ENCODE results near the gene BAZ1A. TPM values are rescaled to one million over a fixed set of nuclear protein-coding genes. Genes with fewer than 3 reads are reported as not detected.

The BAZ1A gene
- total RNA-seq, 1 donor from 2014 or later: 42.5 TPM

DNA sequence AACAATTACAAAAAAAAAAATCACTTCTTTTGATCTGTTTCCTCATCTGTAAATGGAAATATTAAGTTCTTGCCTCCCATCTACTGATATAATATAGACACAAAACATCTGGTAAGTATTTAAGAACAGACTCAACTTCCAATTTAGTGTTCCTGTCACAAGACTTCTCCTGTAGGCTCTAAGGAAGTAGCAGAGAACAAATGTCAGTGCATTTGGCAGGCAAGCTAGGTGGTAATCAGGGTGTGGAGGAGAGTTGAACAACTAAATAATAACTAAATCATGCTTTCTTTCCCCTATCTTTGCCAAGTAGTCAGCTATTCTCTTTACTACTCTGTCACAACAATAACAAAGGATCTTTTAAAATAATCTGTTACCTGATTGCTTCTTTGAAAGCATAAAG, 22.1 kb downstream of the BAZ1A start:
- no peak for DNase-seq (ENCODE audit: low spot score in 2 of 2, unreplicated experiment in 2 of 2)
- no peaks in the 10 kb centered on the region for H3K4me1 Mint-ChIP-seq
- peaks cover 25% of the 10 kb centered on the region for H3K36me3 Mint-ChIP-seq
- TF ChIP-seq, protein P1, sequence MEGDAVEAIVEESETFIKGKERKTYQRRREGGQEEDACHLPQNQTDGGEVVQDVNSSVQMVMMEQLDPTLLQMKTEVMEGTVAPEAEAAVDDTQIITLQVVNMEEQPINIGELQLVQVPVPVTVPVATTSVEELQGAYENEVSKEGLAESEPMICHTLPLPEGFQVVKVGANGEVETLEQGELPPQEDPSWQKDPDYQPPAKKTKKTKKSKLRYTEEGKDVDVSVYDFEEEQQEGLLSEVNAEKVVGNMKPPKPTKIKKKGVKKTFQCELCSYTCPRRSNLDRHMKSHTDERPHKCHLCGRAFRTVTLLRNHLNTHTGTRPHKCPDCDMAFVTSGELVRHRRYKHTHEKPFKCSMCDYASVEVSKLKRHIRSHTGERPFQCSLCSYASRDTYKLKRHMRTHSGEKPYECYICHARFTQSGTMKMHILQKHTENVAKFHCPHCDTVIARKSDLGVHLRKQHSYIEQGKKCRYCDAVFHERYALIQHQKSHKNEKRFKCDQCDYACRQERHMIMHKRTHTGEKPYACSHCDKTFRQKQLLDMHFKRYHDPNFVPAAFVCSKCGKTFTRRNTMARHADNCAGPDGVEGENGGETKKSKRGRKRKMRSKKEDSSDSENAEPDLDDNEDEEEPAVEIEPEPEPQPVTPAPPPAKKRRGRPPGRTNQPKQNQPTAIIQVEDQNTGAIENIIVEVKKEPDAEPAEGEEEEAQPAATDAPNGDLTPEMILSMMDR (IDR thresholded peaks at IDR 0.05; ENCODE audit: unreplicated experiment): no peak
- no peak overlapping the region for H3K4me3 Mint-ChIP-seq
- H3K27ac Mint-ChIP-seq: peak overlapping the region; percentile 35
- no peaks in the 10 kb centered on the region for H3K9me3 Mint-ChIP-seq
- H3K27me3 Mint-ChIP-seq (ENCODE audit: low read depth): no peaks in the 10 kb centered on the region

DNA sequence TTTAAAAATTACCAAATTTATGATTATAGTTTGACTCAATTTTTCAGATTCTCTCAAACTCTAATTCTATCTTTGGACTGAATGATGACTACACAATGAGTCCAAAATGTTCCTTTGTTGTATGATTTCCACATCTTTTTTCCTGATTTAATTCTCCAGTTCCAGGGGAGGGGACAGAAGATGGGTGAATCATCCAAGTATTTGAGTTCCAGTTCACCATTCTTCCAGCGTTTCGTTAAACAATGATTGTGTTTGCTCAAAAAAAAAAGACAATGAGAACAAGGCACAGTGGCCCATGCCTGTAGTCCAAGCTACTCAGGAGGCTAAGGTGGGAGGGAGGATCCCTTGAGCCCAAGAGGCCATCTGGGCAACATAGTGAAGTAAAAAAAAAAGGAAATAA, 23.8 kb downstream of the BAZ1A start:
- no peak overlapping the region for H3K27ac Mint-ChIP-seq
- H3K4me3 Mint-ChIP-seq: no peak overlapping the region
- H3K9me3 Mint-ChIP-seq: no peaks in the 10 kb centered on the region
- H3K27me3 Mint-ChIP-seq (ENCODE audit: low read depth): no peaks in the 10 kb centered on the region
- H3K36me3 Mint-ChIP-seq: peaks cover 19% of the 10 kb centered on the region
- TF ChIP-seq, protein P1 (IDR thresholded peaks at IDR 0.05; ENCODE audit: unreplicated experiment): no peak
- H3K4me1 Mint-ChIP-seq: no peaks in the 10 kb centered on the region
- DNase-seq (ENCODE audit: low spot score in 2 of 2, unreplicated experiment in 2 of 2): no peak

DNA sequence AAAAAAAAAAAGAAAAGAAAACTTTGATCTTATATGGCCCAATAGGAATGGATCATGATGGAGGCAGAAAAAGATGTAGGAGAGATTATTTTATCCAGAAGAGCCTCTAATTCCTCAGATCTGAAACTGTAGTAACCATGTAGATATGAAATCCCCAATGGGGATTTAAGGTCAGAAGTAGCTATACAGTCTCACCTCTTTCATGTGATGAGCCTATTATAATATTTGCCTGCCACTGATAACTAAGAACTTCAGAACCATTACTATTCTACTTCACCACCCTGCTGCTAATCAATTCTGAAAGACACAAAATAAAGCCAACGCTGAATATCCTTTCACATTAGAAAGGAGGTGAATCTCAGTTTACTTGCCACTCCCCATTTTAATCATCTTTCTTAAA, 29.3 kb downstream of the BAZ1A start:
- Mint-ChIP-seq H3K27ac (no peak overlapping the region), H3K36me3 (peaks cover 22% of the 10 kb centered on the region), H3K27me3 (ENCODE audit: low read depth) (no peaks in the 10 kb centered on the region), H3K4me3 (no peak overlapping the region), H3K4me1 (peaks cover 2% of the 10 kb centered on the region), H3K9me3 (no peaks in the 10 kb centered on the region)
- TF ChIP-seq, protein P1 (IDR thresholded peaks at IDR 0.05; ENCODE audit: unreplicated experiment): no peak
- no peak for DNase-seq (ENCODE audit: low spot score in 2 of 2, unreplicated experiment in 2 of 2)

DNA sequence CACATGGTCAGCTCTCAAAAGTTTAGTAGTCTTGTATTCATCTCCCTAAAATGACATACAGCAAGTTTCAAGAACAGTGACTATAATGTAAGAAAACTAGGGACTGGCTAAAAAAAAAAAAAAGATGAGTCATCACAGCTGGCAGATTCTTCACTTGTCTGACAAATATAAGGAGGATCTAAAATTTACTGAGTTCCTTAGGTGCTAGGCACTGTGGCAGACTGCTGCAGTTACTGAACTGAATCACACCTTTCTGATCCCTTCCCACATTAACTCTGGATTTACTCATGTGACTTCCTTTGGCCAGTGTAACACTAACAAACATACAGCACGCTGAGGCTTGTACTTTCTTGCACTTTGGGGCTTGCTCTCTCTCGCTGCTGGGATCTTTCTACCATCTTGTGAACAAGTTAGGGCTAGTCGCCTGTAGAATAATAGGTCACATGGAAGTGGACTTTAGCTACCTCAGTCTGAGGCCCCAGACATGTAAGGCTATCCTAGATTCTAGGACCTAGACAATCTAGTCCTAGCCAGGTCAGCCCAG, 32.1 kb downstream of the BAZ1A start:
- Mint-ChIP-seq H3K27ac (peak overlapping the region; percentile 63), H3K9me3 (no peaks in the 10 kb centered on the region), H3K36me3 (peaks cover 27% of the 10 kb centered on the region), H3K4me1 (peaks cover 2% of the 10 kb centered on the region), H3K4me3 (no peak overlapping the region), H3K27me3 (ENCODE audit: low read depth) (no peaks in the 10 kb centered on the region)
- DNase-seq (ENCODE audit: low spot score in 2 of 2, unreplicated experiment in 2 of 2): no peak
- TF ChIP-seq, protein P1 (IDR thresholded peaks at IDR 0.05; ENCODE audit: unreplicated experiment): no peak

DNA sequence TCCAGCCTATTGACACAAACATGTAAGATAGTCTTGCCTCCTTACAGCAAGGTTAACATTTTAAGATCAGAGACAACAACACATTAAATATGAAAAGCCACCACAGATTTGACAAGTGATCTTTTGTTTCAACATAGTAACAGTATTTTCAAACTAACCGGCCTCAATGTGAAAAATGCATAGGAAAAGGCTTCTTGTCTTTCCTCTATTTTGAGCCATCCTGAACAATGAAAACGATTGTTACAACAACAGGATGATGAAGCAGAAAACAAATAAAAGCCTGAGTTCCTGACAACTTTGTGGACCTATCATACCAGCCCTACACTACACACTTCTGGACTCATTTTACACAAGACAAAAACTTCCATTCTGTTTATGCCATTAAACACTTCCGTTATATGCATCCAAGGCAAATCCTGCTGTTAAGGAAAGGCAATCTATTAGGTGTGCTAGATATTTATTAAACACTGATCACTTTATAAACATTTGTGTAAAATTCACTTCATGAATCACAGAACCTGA, 37.3 kb downstream of the BAZ1A start:
- H3K9me3 Mint-ChIP-seq: no peaks in the 10 kb centered on the region
- DNase-seq (ENCODE audit: low spot score in 2 of 2, unreplicated experiment in 2 of 2): no peak
- TF ChIP-seq, protein P1 (IDR thresholded peaks at IDR 0.05; ENCODE audit: unreplicated experiment): no peak
- peak overlapping the region; percentile 50 for H3K27ac Mint-ChIP-seq
- H3K27me3 Mint-ChIP-seq (ENCODE audit: low read depth): no peaks in the 10 kb centered on the region
- H3K36me3 Mint-ChIP-seq: peaks cover 12% of the 10 kb centered on the region
- peaks cover 2% of the 10 kb centered on the region for H3K4me1 Mint-ChIP-seq
- H3K4me3 Mint-ChIP-seq: no peak overlapping the region
